ENCODE results near the gene PLA2G7. TPM values are rescaled to one million over a fixed set of nuclear protein-coding genes. Genes with fewer than 3 reads are reported as not detected.

Gene PLA2G7
- total and polyA plus RNA-seq, 2 donors (not counting 1 experiment from before 2014, with no cell fraction given): 0.04 to 1.1 TPM

DNA sequence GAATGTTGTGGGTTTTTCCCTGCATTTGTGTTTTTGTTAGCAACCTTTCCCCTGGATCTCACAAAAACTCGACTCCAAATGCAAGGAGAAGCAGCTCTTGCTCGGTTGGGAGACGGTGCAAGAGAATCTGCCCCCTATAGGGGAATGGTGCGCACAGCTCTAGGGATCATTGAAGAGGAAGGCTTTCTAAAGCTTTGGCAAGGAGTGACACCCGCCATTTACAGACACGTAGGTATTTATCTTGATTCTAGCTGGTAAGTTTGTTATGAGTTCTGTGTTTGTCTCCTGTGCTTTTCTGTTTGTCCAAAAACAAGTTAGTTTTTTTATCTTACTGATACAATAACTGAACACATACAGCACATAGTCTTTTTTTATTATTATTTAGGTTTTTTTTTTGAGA lies 79.4 kb downstream of the PLA2G7 start:
- WGBS (ENCODE audit: insufficient coverage): 74% methylated on average over 5 of the region's 6 CpGs
- intact Hi-C loops (cut with micrococcal nuclease): loop anchor here (10.0 kb wide), 1 partner anchor 521 kb away; no protein-coding TSS in a partner anchor
- Histone ChIP-seq H3K27ac (ENCODE audit: low read length in 2 of 2) (no peak overlapping the region), H3K36me3 (replicated peaks in 1 of 2; ENCODE audit: control extremely low read depth in 1 of 2, control insufficient read depth in 1 of 2, extremely low read depth in 1 of 2, insufficient read depth in 2 of 2, low read length in 1 of 2) (no peaks in the 10 kb centered on the region), H3K4me1 (ENCODE audit: control insufficient read depth in 2 of 2, insufficient read depth in 2 of 2, low read length in 2 of 2) (peaks cover 11 to 12% of the 10 kb centered on the region in 2 donors), H3K9me3 (ENCODE audit: control extremely low read depth in 1 of 3, control insufficient read depth in 2 of 3, insufficient read depth in 1 of 3, low read length in 2 of 3) (no peaks in the 10 kb centered on the region), H2AFZ (ENCODE audit: insufficient read depth, low read depth, low read length, poor library complexity, severe bottlenecking) (no peak overlapping the region), H4K20me1 (ENCODE audit: control insufficient read depth, insufficient read depth, low read length, poor library complexity, severe bottlenecking) (no peaks in the 10 kb centered on the region), H3K4me3 (ENCODE audit: control extremely low read depth in 1 of 5, extremely low read depth in 1 of 5, insufficient read depth in 1 of 5, low read depth in 2 of 5, low read length in 4 of 5) (no peak overlapping the region), H3K4me2 (replicated peaks; ENCODE audit: low read depth, low read length, poor library complexity, severe bottlenecking) (no peak overlapping the region), H3K9ac (ENCODE audit: low read length) (no peak overlapping the region), H3K79me2 (ENCODE audit: control insufficient read depth, insufficient read depth, low read length) (no peaks in the 10 kb centered on the region), H3K27me3 (replicated peaks in 1 of 4; ENCODE audit: control extremely low read depth in 1 of 4, control insufficient read depth in 3 of 4, insufficient read depth in 4 of 4, low read length in 3 of 4) (peaks cover 0 to 21% (median 13%) of the 10 kb centered on the region in 4 experiments)
- ATAC-seq (ENCODE audit: low read depth) (no peak), DNase-seq (no peak)
- H3K4me3 Mint-ChIP-seq: no peak overlapping the region
- H3K27me3 Mint-ChIP-seq: peaks cover 43% of the 10 kb centered on the region
- no peaks in the 10 kb centered on the region for H3K9me3 Mint-ChIP-seq (ENCODE audit: insufficient read depth)
- no peak overlapping the region for H3K27ac Mint-ChIP-seq
- CTCF ChIA-PET: interaction anchor here (0.7 kb wide), 1 partner anchor 23 kb away, joined by 3 read pairs; no protein-coding TSS in a partner anchor
- peaks cover 16% of the 10 kb centered on the region for H3K4me1 Mint-ChIP-seq
- POLR2A ChIA-PET: no interaction called here
- TF ChIP-seq, protein P1, sequence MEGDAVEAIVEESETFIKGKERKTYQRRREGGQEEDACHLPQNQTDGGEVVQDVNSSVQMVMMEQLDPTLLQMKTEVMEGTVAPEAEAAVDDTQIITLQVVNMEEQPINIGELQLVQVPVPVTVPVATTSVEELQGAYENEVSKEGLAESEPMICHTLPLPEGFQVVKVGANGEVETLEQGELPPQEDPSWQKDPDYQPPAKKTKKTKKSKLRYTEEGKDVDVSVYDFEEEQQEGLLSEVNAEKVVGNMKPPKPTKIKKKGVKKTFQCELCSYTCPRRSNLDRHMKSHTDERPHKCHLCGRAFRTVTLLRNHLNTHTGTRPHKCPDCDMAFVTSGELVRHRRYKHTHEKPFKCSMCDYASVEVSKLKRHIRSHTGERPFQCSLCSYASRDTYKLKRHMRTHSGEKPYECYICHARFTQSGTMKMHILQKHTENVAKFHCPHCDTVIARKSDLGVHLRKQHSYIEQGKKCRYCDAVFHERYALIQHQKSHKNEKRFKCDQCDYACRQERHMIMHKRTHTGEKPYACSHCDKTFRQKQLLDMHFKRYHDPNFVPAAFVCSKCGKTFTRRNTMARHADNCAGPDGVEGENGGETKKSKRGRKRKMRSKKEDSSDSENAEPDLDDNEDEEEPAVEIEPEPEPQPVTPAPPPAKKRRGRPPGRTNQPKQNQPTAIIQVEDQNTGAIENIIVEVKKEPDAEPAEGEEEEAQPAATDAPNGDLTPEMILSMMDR (IDR thresholded peaks at IDR 0.05): no peak
- no peak for TF ChIP-seq EZH2 (IDR thresholded peaks at IDR 0.05; ENCODE audit: borderline replicate concordance, insufficient read depth, low read depth, low read length, poor library complexity, severe bottlenecking)

Other genes starting within 250 kb of the PLA2G7 start
- gene RCAN2, start 243.9 kb downstream of the PLA2G7 start, total RNA-seq: not detected in 2 replicates
- gene RCAN2, start 243.9 kb downstream of the PLA2G7 start, polyA plus RNA-seq: not detected in 2 replicates
- not detected in 2 replicates for gene CYP39A1, start 82.6 kb downstream of the PLA2G7 start, total RNA-seq
- not detected in 2 replicates for gene CYP39A1, start 82.6 kb downstream of the PLA2G7 start, polyA plus RNA-seq
- 1.9 and 3.8 TPM in 2 replicates for gene SLC25A27, start 82.4 kb downstream of the PLA2G7 start, total RNA-seq
- gene SLC25A27, start 82.4 kb downstream of the PLA2G7 start, polyA plus RNA-seq: 0.75 and 0.81 TPM in 2 replicates
- gene TDRD6, start 47.5 kb downstream of the PLA2G7 start, total RNA-seq: not detected in 2 replicates
- gene TDRD6, start 47.5 kb downstream of the PLA2G7 start, polyA plus RNA-seq: 0.01 TPM in 1 of 2 replicates, not detected in the other
- not detected in 2 replicates for gene ANKRD66, start 11.6 kb upstream of the PLA2G7 start, total RNA-seq
- gene ANKRD66, start 11.6 kb upstream of the PLA2G7 start, polyA plus RNA-seq: not detected in 2 replicates
- gene MEP1A, start 58.0 kb upstream of the PLA2G7 start, total RNA-seq: not detected in 2 replicates
- gene MEP1A, start 58.0 kb upstream of the PLA2G7 start, polyA plus RNA-seq: not detected in 2 replicates
- not detected in 2 replicates for gene ADGRF5, start 186.6 kb upstream of the PLA2G7 start, total RNA-seq
- gene ADGRF5, start 186.6 kb upstream of the PLA2G7 start, polyA plus RNA-seq: not detected in 2 replicates

Measured in B cell (primary cell).